IMR-90 (cell line): ENCODE data around the gene ROPN1B. TPM values are rescaled to one million over a fixed set of nuclear protein-coding genes. Genes with fewer than 3 reads are reported as not detected.
"Not testable (repeated sequence)": the region's sequence is repeated elsewhere in the genome, so short reads cannot be mapped to it uniquely, and the experiment has no call there.

Experiments used
- ATAC-seq: fragments of 200-7000 bp; cut with Tn5 transposase; 2 replicates; pipeline ENCODE4 v1.9.1; 2020; ENCODE audit warnings: low read depth, mild to moderate bottlenecking, moderate library complexity
- BruUV-seq: library from RNA; stranded (reverse); fragments of 400-500 nt; replicated peaks from 2 replicates; lab custom pipeline; 2021; lab: Mats Ljungman, UMichigan
- CTCF ChIA-PET: fragments of 300-600 bp; formaldehyde crosslinking; extraction: SDS; loops from one replicate; lab custom pipeline; 2021; ENCODE audit warnings: antibody characterized with exemption; lab: Yijun Ruan, JAX
- POLR2A ChIA-PET: fragments of 300-600 bp; sonication (Branson Sonifier 250); formaldehyde crosslinking; loops from one replicate; lab custom pipeline; 2022; ENCODE audit warnings: antibody characterized with exemption; ENCODE audit not compliant: unreplicated experiment; lab: Charles Lee
- DNase-seq: peaks from one replicate; pipeline ENCODE4 v3.0.0; 2013
- H2AFZ ChIP-seq: replicated peaks from 2 replicates; pipeline ENCODE3; 2013; ENCODE audit warnings: low read length, mild to moderate bottlenecking; ENCODE audit not compliant: poor library complexity
- H2AK5ac ChIP-seq: 2 replicates; pipeline ENCODE4 v1.6.1; 2013; ENCODE audit warnings: low read depth, low read length, inconsistent platforms
- H2AK9ac ChIP-seq: replicated peaks from 2 replicates; pipeline ENCODE3; 2013; ENCODE audit warnings: mild to moderate bottlenecking, low read depth, low read length, moderate library complexity; ENCODE audit not compliant: poor library complexity
- H2BK120ac ChIP-seq: 2 replicates; pipeline ENCODE4 v1.6.1; 2013; ENCODE audit warnings: low read depth, low read length, inconsistent platforms
- H2BK15ac ChIP-seq: 3 replicates; pipeline ENCODE4 v1.6.1; 2013; ENCODE audit warnings: low read depth, low read length, inconsistent platforms
- H2BK20ac ChIP-seq: 2 replicates; pipeline ENCODE4 v1.6.1; 2013; ENCODE audit warnings: low read depth, mild to moderate bottlenecking, inconsistent platforms, low read length, moderate library complexity
- H2BK5ac ChIP-seq: 2 replicates; pipeline ENCODE4 v1.6.1; 2013; ENCODE audit warnings: mild to moderate bottlenecking, low read depth, low read length, inconsistent platforms; ENCODE audit not compliant: poor library complexity, severe bottlenecking
- H3K14ac ChIP-seq: replicated peaks from 2 replicates; pipeline ENCODE4 v1.6.1; 2013; ENCODE audit warnings: low read depth, low read length, inconsistent platforms
- H3K18ac ChIP-seq: 2 replicates; pipeline ENCODE4 v1.6.1; 2013; ENCODE audit warnings: low read depth, low read length, control low read depth
- H3K23ac ChIP-seq: 2 replicates; pipeline ENCODE4 v1.6.1; 2013; ENCODE audit warnings: low read depth, low read length, inconsistent platforms
- H3K27ac ChIP-seq: 2 replicates; pipeline ENCODE4 v1.5.1; 2013; ENCODE audit warnings: mild to moderate bottlenecking, control low read depth, low read length; ENCODE audit not compliant: insufficient read depth
- H3K27me3 ChIP-seq: 2 replicates; pipeline ENCODE4 v1.6.1; 2013; ENCODE audit warnings: low read length; ENCODE audit not compliant: control insufficient read depth, insufficient read depth
- H3K36me3 ChIP-seq: 2 replicates; pipeline ENCODE4 v1.6.1; 2013; ENCODE audit warnings: low read length, mixed read lengths; ENCODE audit not compliant: control insufficient read depth, insufficient read depth
- H3K4ac ChIP-seq: 2 replicates; pipeline ENCODE4 v1.6.1; 2013; ENCODE audit warnings: low read depth, low read length, inconsistent platforms
- H3K4me1 ChIP-seq: 2 replicates; pipeline ENCODE4 v1.6.1; 2013; ENCODE audit warnings: low read length, mixed read lengths; ENCODE audit not compliant: control insufficient read depth, insufficient read depth
- H3K4me2 ChIP-seq: 2 replicates; pipeline ENCODE4 v1.6.1; 2013; ENCODE audit warnings: low read depth, mild to moderate bottlenecking, control low read depth, low read length, moderate library complexity
- H3K4me3 ChIP-seq: 2 replicates; pipeline ENCODE4 v1.5.1; 2013; ENCODE audit warnings: low read depth, mild to moderate bottlenecking, control low read depth, low read length, moderate library complexity; ENCODE audit not compliant: insufficient read depth
- H3K56ac ChIP-seq: 2 replicates; pipeline ENCODE4 v1.6.1; 2013; ENCODE audit warnings: low read length, inconsistent platforms; ENCODE audit not compliant: insufficient read depth; ENCODE audit errors: extremely low read depth
- H3K79me1 ChIP-seq, 2 experiments: 2 replicates each; pipeline ENCODE4 v1.6.1; 2013; ENCODE audit warnings: low read length in 2 of 2, inconsistent platforms in 1 of 2, low read depth in 1 of 2
- H3K9ac ChIP-seq: 2 replicates; pipeline ENCODE4 v1.6.1; 2013; ENCODE audit warnings: low read depth, low read length, control low read depth
- H3K9me1 ChIP-seq: 2 replicates; pipeline ENCODE4 v1.6.1; 2013; ENCODE audit warnings: low read length, inconsistent platforms; ENCODE audit not compliant: insufficient read depth
- H3K9me3 ChIP-seq: 2 replicates; pipeline ENCODE4 v1.6.1; 2013; ENCODE audit warnings: low read length; ENCODE audit not compliant: control insufficient read depth, insufficient read depth
- H4K20me1 ChIP-seq: 2 replicates; pipeline ENCODE4 v1.6.1; 2013; ENCODE audit warnings: low read length, inconsistent platforms; ENCODE audit not compliant: insufficient read depth
- H4K5ac ChIP-seq: 2 replicates; pipeline ENCODE4 v1.6.1; 2013; ENCODE audit warnings: mild to moderate bottlenecking, low read depth, low read length, control low read depth
- H4K8ac ChIP-seq, 2 experiments: 2 replicates each; pipeline ENCODE4 v1.6.1; 2013; ENCODE audit warnings: low read depth in 2 of 2, low read length in 2 of 2, control low read depth in 1 of 2, inconsistent platforms in 1 of 2
- H4K91ac ChIP-seq: 2 replicates; pipeline ENCODE4 v1.6.1; 2013; ENCODE audit warnings: low read depth, low read length, inconsistent platforms; ENCODE audit not compliant: insufficient read depth
- WGBS, 2 experiments: methylation state at CpG; one replicate each; pipeline versions ENCODE4 v1.1.5 to v1.1.7; 2013; ENCODE audit warnings: missing lambda C conversion rate in 2 of 2; ENCODE audit not compliant: insufficient read length in 1 of 2; ENCODE audit errors: extremely low coverage in 2 of 2; 5-methylcytosine and 5-hydroxymethylcytosine counted together
- dilution Hi-C: fragments of 300-500 bp; cut with HindIII; formaldehyde crosslinking; loops from one replicate; pipeline ENCODE4 v1.14.3; 2018; ENCODE audit warnings: low sequenced_read_pairs; ENCODE audit not compliant: unreplicated experiment
- in situ Hi-C: fragments of 300-500 bp; cut with MboI; formaldehyde crosslinking; loops from 3 replicates; pipeline ENCODE4 v1.14.3; 2019; ENCODE audit warnings: low sequenced_read_pairs, inconsistent platforms, mixed read lengths
- intact Hi-C: fragments of 100-400 bp; cut with micrococcal nuclease; formaldehyde crosslinking; loops from 2 replicates; pipeline ENCODE4 v1.10.0; 2022
- polyA plus RNA-seq, 3 experiments: library from polyadenylated mRNA; depleted of rRNA; stranded (reverse); fragments of >200 nt; gene quantifications; 2 replicates each; pipeline ENCODE4 v1.2.3, GENCODE V29; 2012; ENCODE audit warnings: low replicate concordance in 1 of 3
- total RNA-seq: library from RNA; depleted of rRNA; stranded (reverse); fragments of >200 nt; gene quantifications from 2 replicates; pipeline ENCODE4 v1.2.3, GENCODE V29; 2012

The ROPN1B gene
- total and polyA plus RNA-seq, 2 of the 4 experiments (the other 2 are of a cell fraction): not detected

GRCh38 chr3:125996751-125997150 is 27.8 kb downstream of the ROPN1B start:
- H4K91ac ChIP-seq, H2BK120ac ChIP-seq, H2AFZ ChIP-seq, POLR2A ChIA-PET, in situ Hi-C loops, H2BK20ac ChIP-seq, H3K36me3 ChIP-seq, H4K5ac ChIP-seq, H4K20me1 ChIP-seq, H3K4me3 ChIP-seq, H3K27me3 ChIP-seq, H3K79me1 ChIP-seq, H3K9me1 ChIP-seq, H2BK15ac ChIP-seq, H3K56ac ChIP-seq, dilution Hi-C loops, H2BK5ac ChIP-seq, H3K14ac ChIP-seq, H3K9ac ChIP-seq, H3K4me2 ChIP-seq, BruUV-seq, intact Hi-C loops, ATAC-seq, H4K8ac ChIP-seq, H3K4me1 ChIP-seq, H3K9me3 ChIP-seq, H3K23ac ChIP-seq, CTCF ChIA-PET, H3K4ac ChIP-seq, H3K18ac ChIP-seq, H2AK5ac ChIP-seq, H3K27ac ChIP-seq, DNase-seq, H2AK9ac ChIP-seq: not testable (repeated sequence)
- WGBS, 2 experiments: 67% methylated on average over 3 of the region's 4 CpGs; no CpG with 5 or more reads in 1 of the 2 experiments
